ENCODE measurements around the gene MVB12B.

GRCh38 chr9:126367139-126367538, 40.5 kb downstream of the MVB12B start:
- no peak for TF ChIP-seq POLR2AphosphoS5 (IDR thresholded peaks at IDR 0.05; ENCODE audit: borderline replicate concordance, low read depth, low read length)
- TF ChIP-seq EZH2 (IDR thresholded peaks at IDR 0.05): no peak
